Neural progenitor cell (in vitro differentiated cells): ENCODE data around the gene SPATA16. TPM values are rescaled to one million over a fixed set of nuclear protein-coding genes. Genes with fewer than 3 reads are reported as not detected.

ENCODE experiments used
- DNase-seq: peaks from one replicate; pipeline ENCODE4 v3.0.0-alpha.2; 2016; ENCODE audit warnings: low spot score
- H2AFZ ChIP-seq: fragments of 200-600 bp; sonication (generic); replicated peaks from 2 replicates; pipeline ENCODE4 v1.6.1; 2016; ENCODE audit warnings: antibody characterized with exemption
- H3F3A ChIP-seq: fragments of 200-600 bp; sonication (generic); 2 replicates; pipeline ENCODE4 v1.6.1; 2016; ENCODE audit warnings: antibody characterized with exemption, low read depth
- H3K27ac ChIP-seq: fragments of 200-600 bp; sonication (generic); 2 replicates; pipeline ENCODE4 v1.5.1; 2016; ENCODE audit warnings: mild to moderate bottlenecking
- H3K27me3 ChIP-seq: fragments of 200-600 bp; sonication (generic); 2 replicates; pipeline ENCODE4 v1.6.1; 2016; ENCODE audit warnings: mild to moderate bottlenecking, moderate library complexity
- H3K36me3 ChIP-seq: fragments of 200-600 bp; sonication (generic); 2 replicates; pipeline ENCODE4 v1.5.1; 2016
- H3K4me1 ChIP-seq: fragments of 200-600 bp; sonication (generic); 2 replicates; pipeline ENCODE4 v1.6.1; 2016; ENCODE audit warnings: mixed run types
- H3K4me2 ChIP-seq: fragments of 200-600 bp; sonication (generic); 2 replicates; pipeline ENCODE4 v1.6.1; 2016
- H3K4me3 ChIP-seq: fragments of 200-600 bp; sonication (generic); 2 replicates; pipeline ENCODE4 v1.5.1; 2016
- H3K79me2 ChIP-seq: fragments of 200-600 bp; sonication (generic); 2 replicates; pipeline ENCODE4 v1.6.1; 2016; ENCODE audit warnings: low read depth
- H3K9ac ChIP-seq: fragments of 200-600 bp; sonication (generic); 2 replicates; pipeline ENCODE4 v1.6.1; 2016
- H3K9me3 ChIP-seq: fragments of 200-600 bp; sonication (generic); 2 replicates; pipeline ENCODE4 v1.5.1; 2016; ENCODE audit warnings: low read depth
- H4K20me1 ChIP-seq: fragments of 200-600 bp; sonication (generic); 2 replicates; pipeline ENCODE4 v1.6.1; 2016; ENCODE audit warnings: low read depth
- H3K27ac Mint-ChIP-seq: 3 replicates; pipeline ENCODE4 v1.8.0; 2021; ENCODE audit warnings: mixed read lengths
- H3K27me3 Mint-ChIP-seq: 2 replicates; pipeline ENCODE4 v1.8.0; 2022; ENCODE audit warnings: low read depth, mild to moderate bottlenecking, inconsistent platforms, moderate library complexity, mixed read lengths; ENCODE audit not compliant: insufficient read depth
- H3K36me3 Mint-ChIP-seq: 3 replicates; pipeline ENCODE4 v1.8.0; 2021; ENCODE audit warnings: mixed read lengths
- H3K4me1 Mint-ChIP-seq: 3 replicates; pipeline ENCODE4 v1.8.0; 2021; ENCODE audit warnings: mixed read lengths
- H3K4me3 Mint-ChIP-seq: 3 replicates; pipeline ENCODE4 v1.8.0; 2021; ENCODE audit warnings: mild to moderate bottlenecking, moderate library complexity, mixed read lengths
- H3K9me3 Mint-ChIP-seq: 3 replicates; pipeline ENCODE4 v1.8.0; 2020; ENCODE audit warnings: mixed read lengths
- CTCF ChIP-seq: fragments of 200-600 bp; sonication (generic); IDR thresholded peaks from 2 replicates; pipeline ENCODE4 v1.5.1; 2017; ENCODE audit warnings: antibody characterized with exemption, mild to moderate bottlenecking
- EZH2 ChIP-seq: fragments of 200-600 bp; sonication (generic); IDR thresholded peaks from 2 replicates; pipeline ENCODE4 v1.6.1; 2017; ENCODE audit warnings: antibody characterized with exemption, mild to moderate bottlenecking, moderate library complexity
- EZH2phosphoT487 ChIP-seq: fragments of 200-600 bp; sonication (generic); IDR thresholded peaks from 2 replicates; pipeline ENCODE4 v1.6.1; 2017; ENCODE audit warnings: antibody characterized with exemption
- total RNA-seq: library from RNA; depleted of rRNA; stranded (reverse); fragments of >200 nt; gene quantifications from 2 replicates; pipeline ENCODE4 v1.2.3, GENCODE V29; 2015; ENCODE audit warnings: low replicate concordance

The SPATA16 gene
- total RNA-seq, 1 donor from 2014 or later: not detected

DNA sequence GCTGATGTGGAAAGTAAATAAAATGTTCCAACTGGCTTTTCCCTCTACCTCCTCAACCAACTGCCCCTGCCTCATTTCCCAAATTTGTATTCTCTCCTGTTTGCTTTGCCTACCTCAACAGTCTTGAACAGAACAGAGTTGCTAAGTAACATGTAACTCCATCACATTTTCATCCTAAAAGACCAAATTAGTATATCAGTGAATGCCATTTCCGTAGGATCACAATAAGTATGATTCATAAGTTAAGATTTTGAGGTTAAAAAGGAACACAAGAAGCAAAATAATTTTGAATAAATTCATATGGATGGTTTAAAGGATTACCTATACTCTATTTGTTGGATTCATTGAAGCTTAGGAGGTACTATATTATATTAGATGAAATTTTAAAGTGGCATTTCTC, 235.6 kb downstream of the SPATA16 start:
- peaks cover 4% of the 10 kb centered on the region for H3K4me1 ChIP-seq
- no peak overlapping the region for H3K27ac ChIP-seq
- no peaks in the 10 kb centered on the region for H3K27me3 ChIP-seq
- no peak overlapping the region for H3K4me2 ChIP-seq
- DNase-seq: no peak
- H3K9ac ChIP-seq: no peak overlapping the region
- H4K20me1 ChIP-seq: no peaks in the 10 kb centered on the region
- H3F3A ChIP-seq: no peaks in the 10 kb centered on the region
- H3K27ac Mint-ChIP-seq: no peak overlapping the region
- no peaks in the 10 kb centered on the region for H3K9me3 ChIP-seq
- no peak overlapping the region for H3K4me3 Mint-ChIP-seq
- TF ChIP-seq EZH2 (no peak), EZH2phosphoT487 (no peak), CTCF (no peak)
- H3K36me3 Mint-ChIP-seq: no peaks in the 10 kb centered on the region
- H3K4me1 Mint-ChIP-seq: peaks cover 2% of the 10 kb centered on the region
- H3K27me3 Mint-ChIP-seq: peaks cover 2% of the 10 kb centered on the region
- peak overlapping the region; percentile 89 for H2AFZ ChIP-seq
- H3K36me3 ChIP-seq: no peaks in the 10 kb centered on the region
- H3K79me2 ChIP-seq: no peaks in the 10 kb centered on the region
- no peaks in the 10 kb centered on the region for H3K9me3 Mint-ChIP-seq
- H3K4me3 ChIP-seq: no peak overlapping the region

- Histone ChIP-seq H3K79me2 (no peaks in the 10 kb centered on the region), H3K27ac (no peak overlapping the region), H3K36me3 (no peaks in the 10 kb centered on the region), H3K4me3 (no peak overlapping the region), H3K4me1 (peaks cover 4% of the 10 kb centered on the region), H4K20me1 (no peaks in the 10 kb centered on the region), H2AFZ (peak overlapping the region; percentile 89), H3F3A (no peaks in the 10 kb centered on the region), H3K9me3 (no peaks in the 10 kb centered on the region), H3K9ac (no peak overlapping the region), H3K4me2 (no peak overlapping the region), H3K27me3 (no peaks in the 10 kb centered on the region)
- TF ChIP-seq EZH2 (no peak), CTCF (no peak), EZH2phosphoT487 (no peak)
- Mint-ChIP-seq H3K4me3 (no peak overlapping the region), H3K27me3 (no peaks in the 10 kb centered on the region), H3K9me3 (no peaks in the 10 kb centered on the region), H3K27ac (no peak overlapping the region), H3K36me3 (no peaks in the 10 kb centered on the region), H3K4me1 (peaks cover 2% of the 10 kb centered on the region)
- no peak for DNase-seq
These were observed 236.2 kb downstream of the SPATA16 start for GRCh38 chr3:172904711-172905373.

DNA sequence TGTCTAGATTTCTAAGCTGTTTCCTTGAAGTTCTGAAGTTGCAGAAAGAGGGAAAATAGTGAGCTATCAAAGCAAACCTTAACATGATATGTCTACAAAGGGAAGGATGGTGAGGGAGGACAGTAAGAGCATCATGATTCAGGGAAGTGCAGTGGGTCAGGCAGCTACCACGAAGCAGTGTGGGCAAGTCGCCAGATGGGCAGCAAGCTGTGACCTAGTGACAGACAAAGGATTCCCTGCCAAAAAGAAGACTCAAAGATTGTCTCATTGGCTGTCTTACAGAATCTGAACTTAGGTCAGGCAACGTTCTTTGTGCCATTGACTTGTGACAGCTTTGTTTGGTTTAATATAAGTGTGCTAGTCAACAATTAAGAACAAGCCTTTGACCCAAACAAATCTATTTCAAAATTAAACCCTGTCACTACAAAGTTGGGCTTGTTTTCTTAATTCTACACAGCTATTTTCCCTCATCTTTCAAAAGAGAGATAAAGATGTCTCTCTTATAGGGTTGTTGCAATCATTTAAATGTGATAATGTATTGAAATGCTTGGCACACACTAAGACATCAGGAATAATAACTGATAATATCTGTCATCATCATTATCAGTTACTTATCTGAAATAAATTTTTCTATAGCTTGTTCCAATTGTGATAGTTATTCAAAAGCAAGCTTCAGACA, 237.3 kb downstream of the SPATA16 start:
- H3K4me3 Mint-ChIP-seq: no peak overlapping the region
- H3K27me3 Mint-ChIP-seq: no peaks in the 10 kb centered on the region
- no peak overlapping the region for H3K27ac Mint-ChIP-seq
- peaks cover 4% of the 10 kb centered on the region for H3K4me1 ChIP-seq
- H3F3A ChIP-seq: no peaks in the 10 kb centered on the region
- no peak overlapping the region for H3K4me2 ChIP-seq
- no peaks in the 10 kb centered on the region for H3K36me3 ChIP-seq
- H3K9ac ChIP-seq: no peak overlapping the region
- no peak for DNase-seq
- no peak overlapping the region for H3K4me3 ChIP-seq
- H4K20me1 ChIP-seq: no peaks in the 10 kb centered on the region
- H3K27me3 ChIP-seq: no peaks in the 10 kb centered on the region
- peaks cover 2% of the 10 kb centered on the region for H3K4me1 Mint-ChIP-seq
- peaks cover 2% of the 10 kb centered on the region for H3K9me3 Mint-ChIP-seq
- H3K9me3 ChIP-seq: no peaks in the 10 kb centered on the region
- no peaks in the 10 kb centered on the region for H3K36me3 Mint-ChIP-seq
- no peak overlapping the region for H2AFZ ChIP-seq
- H3K79me2 ChIP-seq: no peaks in the 10 kb centered on the region
- TF ChIP-seq EZH2 (no peak), EZH2phosphoT487 (no peak), CTCF (no peak)
- H3K27ac ChIP-seq: no peak overlapping the region
